ENCODE data around the gene ZNF586.
A peak's percentile ranks its signal among the peaks of the same experiment; 100 is the strongest.
"Not testable (repeated sequence)": the region's sequence is repeated elsewhere in the genome, so short reads cannot be mapped to it uniquely, and the experiment has no call there.

The ZNF586 gene

DNA sequence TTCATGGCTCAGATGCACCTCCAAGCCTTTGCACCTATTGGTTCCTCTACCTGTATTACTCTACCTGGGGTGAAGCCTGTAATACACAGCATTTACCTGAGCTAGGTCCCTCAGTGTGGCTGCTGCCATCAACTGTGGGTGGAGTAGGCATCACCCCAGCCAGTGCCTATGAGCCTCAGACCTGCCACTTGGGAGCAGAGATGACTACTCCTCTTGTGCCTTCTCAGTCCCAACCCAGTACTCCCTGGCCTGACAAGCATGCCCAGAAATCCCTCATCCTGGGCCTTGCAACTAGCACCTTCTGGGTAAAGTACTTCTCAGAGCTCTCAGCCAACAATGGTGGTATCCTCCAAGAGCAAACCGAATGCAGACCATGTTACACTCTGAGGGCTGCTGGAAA lies 27.1 kb downstream of the ZNF586 start:
- not testable (repeated sequence) for DNase-seq (ENCODE audit: low read depth)

DNA sequence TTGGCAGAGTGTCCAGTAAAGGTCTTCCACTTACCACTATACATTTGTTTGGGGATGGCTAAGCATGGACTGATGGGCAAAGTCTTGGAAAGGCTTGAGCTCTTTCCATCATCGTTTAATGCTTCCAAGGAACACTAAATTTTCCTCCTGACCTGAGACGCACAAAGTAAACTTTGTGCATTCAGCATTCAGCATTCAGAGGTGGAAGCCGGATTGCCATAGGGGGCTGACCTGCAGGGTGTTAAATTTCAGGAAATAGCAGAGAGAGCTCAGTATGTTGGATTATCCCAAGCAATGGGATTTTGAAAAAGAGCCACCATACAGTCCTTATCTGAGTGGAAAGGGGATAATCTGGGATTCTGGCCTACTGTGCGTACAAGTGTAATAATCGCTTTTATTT lies 31.2 kb downstream of the ZNF586 start:
- DNase-seq (ENCODE audit: low read depth) = no peak

DNA sequence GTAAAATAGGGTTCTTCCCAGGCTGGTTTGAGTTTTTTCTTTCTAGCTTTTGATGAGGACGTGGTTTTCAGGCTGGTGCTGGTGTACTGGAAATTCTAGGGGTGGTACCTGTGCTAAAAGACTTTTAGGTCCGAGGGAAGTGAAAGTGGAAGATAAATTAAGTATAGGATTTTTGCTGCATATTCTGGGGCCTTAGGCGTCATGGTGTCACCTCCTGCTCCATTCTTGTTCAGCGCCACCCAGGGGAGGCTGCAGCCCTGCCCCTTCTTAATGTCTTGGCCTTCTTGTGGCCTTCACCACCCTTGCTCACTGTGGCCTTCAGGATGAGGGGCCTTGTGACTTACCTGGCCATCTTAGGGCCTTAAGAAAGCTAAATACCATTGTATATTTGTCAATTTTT lies 32.8 kb downstream of the ZNF586 start:
- no peak for DNase-seq (ENCODE audit: low read depth)

DNA sequence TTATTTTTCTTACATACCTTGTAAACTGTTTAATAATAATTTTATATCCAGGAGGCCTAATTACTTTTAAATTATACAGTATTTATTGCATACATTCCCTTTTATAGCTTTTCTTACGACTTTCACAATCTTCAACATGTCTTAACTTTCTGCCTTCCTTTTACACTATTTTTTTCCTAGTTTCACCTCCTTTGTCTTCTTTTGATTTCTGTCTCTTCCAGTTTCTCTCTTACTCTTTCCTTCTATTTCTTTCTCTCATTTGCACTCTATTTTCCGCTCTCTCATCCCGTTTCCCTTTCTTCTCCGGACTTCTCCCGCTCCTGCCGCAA lies 33.8 kb downstream of the ZNF586 start:
- DNase-seq (ENCODE audit: low read depth) = no peak

DNA sequence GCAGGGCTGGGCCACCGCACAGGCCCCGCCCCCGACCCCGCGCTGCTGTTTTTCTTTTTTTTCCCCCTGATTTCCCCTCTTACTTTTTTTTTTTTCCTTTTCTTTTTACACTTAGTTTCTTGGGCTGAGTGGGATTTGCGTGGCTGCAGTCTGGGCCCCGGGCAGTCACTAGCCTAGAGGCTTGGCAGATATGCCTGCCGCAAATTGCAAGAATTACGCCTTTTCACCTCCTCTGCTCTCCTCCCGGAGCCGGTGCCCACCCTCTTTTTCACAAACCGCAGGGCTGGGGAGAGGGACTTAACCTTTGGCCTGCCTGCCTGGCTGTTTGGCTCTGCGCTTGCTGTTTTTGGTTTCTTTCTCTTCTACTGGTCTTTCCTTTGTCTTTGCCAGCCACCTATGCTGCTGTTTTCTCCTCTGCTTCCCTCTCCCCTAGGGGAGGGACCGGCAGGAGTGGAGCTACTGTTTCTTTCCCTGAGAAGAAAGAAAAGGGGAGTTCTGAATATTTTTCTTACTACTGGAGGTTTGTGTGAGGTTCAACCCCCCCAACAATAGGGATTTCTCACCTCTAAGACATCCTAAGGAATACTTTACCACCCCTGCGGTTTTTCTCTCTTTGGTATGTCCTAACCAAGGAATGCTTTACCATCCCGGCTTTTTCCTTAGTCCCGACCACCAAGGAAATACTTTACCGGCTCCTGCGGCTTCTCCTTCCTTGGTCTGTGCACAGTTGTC lies 34.3 kb downstream of the ZNF586 start:
- peak; percentile 66 for DNase-seq (ENCODE audit: low read depth)

DNA sequence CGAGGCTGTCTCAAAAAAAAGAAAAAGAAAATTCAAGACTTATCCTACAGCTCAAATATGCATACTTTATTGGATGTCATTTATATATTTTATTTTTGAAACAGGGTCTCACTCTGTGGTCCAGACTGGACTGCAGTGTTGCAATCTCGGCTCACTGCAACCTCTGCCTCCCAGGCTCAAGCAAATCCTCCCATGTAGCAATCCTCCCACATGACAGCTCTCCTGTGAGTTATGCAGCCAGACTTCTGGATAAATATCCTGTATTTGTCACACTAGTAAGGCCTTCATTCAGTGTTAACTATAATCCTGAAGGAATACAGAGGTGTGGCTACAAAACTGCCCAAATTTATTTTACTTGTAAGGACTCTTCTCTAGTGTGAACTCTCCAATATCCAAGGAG lies 38.1 kb downstream of the ZNF586 start:
- no peak for DNase-seq (ENCODE audit: low read depth)

DNA sequence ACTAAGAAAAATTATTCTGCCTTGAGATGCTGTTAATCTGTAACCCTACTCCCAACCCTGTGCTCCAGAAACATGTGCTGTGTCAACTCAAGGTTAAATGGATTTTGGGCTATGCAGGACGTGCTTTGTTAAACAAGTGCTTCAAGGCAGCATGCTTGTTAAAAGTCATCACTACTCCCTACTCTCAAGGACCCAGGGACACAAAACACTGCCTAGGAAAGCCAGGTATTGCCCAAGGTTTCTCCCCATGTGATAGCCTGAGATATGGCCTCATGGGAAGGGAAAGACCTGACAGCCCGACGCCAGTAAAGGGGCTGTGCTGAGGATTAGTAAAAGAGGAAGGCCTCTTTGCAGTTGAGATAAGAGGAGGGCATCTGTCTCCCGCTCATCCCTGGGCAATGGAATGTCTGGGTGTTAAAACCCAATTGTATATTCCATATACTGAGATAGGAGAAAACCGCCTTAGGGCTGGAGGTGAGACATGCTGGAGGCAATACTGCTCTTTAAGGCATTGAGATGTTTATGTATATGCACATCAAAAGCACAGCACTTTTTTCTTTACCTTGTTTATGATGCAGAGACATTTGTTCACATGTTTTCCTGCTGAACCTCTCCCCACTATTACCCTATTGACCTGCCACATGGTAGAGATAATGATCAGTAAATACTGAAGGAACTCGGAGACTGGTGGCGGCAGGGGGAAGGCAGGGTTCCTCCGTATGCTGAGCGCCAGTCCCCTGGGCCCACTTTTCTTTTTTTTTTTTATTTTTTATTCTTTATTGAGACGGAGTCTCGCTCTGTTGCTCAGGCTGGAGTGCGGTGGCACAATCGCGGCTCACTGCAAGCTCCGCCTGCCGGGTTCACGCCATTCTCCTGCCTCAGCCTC lies 41.2 kb downstream of the ZNF586 start:
- not testable (repeated sequence) for DNase-seq (ENCODE audit: low read depth)

DNA sequence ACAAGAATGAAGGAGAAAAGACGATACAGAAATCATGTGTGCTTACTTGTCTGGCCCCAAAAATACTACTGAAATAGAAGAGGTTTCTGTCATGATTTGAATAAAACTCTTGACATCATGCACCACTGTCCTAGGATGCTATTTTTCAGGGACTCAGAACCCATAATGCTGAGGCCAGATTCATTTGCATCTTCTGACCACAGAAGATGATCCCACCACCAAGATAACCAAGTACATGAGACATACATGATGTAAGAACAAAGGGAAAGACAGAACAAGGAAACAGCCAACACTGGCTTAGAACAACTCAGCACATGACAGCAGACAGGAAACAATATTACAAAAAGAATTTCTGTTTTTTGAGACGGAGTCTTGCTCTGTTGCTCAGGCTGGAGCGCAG lies 42.8 kb downstream of the ZNF586 start:
- DNase-seq (ENCODE audit: low read depth) = no peak

DNA sequence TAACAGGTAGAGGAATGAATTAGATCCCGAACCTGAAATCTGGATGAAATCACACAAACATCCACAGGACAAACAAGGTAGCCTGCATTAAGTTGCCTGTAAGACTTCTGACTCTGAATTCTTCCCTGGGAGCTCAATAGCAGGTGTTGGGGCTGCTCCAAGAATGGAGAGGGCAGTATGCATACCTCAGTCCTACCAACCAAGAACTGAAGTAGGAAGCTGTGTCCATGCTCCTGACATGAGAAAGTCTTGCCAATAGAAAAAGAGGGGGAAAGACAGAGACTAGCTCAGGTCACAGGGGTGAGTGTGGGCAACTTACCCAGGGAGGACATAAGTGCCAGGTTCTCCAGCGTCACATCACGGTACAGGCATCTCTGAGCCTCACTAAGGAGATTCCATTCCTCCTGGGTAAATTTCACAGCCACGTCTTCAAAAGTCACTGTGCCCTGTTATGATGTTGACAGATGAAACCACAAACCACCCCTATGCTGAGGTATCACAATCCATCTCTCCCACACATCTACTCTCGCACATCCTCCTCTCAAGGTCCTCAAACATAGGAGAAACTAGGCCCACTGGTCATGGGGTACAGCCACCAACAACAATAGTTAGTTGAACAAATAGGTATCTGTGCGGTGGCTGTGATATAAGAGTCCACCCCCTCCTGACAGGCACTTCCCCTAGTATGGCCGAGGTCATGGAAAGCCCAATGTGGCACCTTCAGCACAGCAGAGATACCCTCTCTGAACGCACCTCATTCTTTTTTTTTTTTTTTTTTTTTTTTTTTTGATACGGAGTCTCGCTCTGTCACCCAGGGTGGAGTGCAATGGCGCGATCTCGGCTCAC lies 43.7 kb downstream of the ZNF586 start:
- DNase-seq (ENCODE audit: low read depth) = not testable (repeated sequence)

DNA sequence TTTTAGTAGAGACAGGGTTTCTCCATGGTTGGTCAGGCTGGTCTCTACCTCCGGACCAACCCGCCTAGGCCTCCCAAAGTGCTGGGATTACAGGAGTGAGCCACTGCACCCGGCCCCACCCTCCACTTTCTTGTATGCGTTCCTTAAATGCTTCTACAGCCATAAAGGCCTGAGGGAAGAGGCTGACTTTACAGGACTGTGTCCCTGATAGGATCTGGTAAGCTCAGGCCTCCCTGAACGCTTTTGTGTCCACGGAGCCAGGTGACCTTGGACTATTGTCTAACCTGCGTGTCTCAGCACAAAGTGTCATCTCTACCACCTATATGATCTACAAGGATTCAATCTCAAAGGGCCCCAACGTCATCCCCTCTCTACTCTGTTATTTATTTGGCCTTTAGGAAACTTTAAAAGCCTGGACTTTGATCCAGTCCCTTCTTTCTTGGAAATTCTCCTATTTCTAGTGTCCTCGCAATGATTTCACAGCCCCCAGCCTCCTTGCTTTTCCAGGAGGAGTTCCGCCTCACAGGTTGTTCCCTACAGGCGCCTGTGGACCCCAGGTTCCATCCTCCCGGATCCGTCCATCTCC lies 44.5 kb downstream of the ZNF586 start:
- DNase-seq (ENCODE audit: low read depth) = no peak

DNA sequence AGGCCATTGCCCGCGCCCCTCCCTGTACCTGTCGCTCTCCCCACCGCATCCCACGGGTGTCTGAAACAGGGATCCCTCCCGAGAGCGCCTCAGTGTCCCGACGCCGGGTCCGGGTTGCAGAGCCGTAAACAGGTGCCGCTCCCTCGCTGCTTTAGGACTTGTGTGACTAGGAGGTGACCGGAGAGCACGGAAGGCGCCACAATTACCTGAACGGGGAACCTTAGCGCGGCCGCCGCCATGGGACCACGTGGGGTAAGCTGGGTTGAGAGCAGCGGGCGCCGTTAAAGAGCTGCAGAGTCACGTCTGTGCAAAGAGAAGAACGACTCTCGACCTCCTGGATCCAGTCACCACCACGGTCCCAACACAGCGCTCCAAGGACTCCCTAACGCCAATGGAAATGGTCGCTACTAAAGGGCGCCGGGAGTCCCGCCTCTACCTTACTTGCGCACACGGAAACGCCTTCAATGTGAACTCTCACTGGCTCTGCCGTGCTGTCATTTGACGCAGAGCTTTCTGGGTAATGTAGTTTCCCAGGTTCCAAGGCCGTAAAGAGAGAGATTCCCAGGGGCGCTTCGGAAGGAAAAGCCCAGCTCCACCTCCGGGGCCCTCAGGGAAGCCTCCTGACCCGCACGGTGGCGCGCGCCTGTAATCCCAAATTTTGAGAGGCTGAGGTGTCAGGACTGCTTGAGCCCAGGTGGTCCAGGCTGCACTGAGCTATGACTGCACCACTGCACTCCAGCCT lies 45.2 kb downstream of the ZNF586 start, which contains the start of gene ZNF552:
Gene ZNF552 (minus strand): TSS at position 409 of the 742 bp plus-strand sequence. CDS start 170 bp downstream, at position 239.
- DNase-seq (ENCODE audit: low read depth) = peak; percentile 65

DNA sequence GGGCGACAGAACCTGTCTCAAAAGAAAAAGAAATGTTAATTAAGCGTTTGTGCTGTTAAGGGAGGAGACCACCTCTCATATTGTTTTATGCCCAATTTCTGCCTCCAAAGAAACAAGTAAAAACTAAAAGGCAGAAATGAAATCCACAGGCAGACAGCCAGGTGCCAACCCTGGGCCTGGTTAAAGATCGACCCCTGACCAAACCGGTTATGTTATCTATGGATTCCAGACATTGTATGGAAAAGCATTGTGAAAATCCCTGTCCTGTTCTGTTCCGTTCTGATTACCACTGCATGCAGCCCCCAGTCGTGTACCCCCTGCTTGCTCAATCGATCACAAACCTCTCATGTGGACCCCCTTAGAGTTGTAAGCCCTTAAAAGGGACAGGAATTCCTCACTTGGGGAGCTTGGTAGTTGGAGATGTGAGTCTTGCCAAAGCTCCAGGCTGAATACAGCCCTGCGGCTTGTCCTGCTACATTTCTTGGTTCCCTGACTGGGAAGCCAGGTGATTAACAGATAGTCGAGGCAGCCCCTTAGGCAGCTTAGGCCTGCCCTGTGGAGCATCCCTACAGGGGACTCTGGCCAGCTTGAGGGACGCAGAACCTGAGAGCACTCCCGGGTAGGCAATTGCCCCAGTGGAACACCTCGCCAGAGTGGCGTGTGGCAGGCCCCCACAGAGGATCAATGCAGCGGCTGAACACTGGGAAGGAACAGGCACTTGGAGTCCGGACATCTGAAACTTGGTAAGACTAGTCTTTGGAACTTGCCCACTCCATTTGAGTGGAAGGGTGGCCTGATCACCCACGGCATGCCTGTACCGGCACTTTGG lies 46.0 kb downstream of the ZNF586 start:
- no peak for DNase-seq (ENCODE audit: low read depth)

DNA sequence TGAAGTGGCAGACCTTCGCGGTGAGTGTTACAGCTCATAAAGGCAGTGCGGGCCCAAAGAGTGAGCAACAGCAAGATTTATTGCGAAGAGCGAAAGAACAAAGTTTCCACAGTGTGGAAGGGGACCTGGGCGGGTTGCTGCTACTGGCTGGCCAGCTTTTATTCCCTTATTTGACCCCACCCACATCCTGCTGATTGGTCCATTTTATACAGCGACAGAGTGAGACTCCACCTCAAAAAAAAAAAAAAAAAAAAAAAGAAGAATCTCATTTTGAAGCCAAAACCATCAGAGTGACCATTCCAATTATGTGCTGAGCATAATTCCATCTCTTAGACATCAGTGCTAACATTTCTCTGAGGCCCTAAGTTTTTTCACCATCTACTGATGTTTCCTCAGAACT lies 47.2 kb downstream of the ZNF586 start:
- no peak for DNase-seq (ENCODE audit: low read depth)

DNA sequence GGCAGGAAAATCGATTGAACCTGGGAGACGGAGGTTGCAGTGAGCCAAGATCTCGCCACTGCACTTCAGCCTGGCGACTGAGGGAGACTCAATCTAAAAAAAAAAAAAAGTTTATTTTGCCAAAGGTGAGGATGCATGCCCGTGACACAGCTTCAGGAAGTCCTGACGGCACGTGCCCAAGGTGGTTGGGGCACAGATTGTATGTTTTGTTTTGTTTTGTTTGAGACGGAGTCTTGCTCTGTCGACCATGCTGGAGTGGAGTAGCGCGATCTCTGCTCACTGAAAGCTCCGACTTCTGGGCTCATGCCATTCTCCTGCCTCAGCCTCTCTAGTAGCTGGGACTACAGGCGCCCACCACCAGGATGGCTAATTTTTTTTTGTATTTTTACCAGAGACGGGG lies 48.5 kb downstream of the ZNF586 start:
- no peak for DNase-seq (ENCODE audit: low read depth)

DNA sequence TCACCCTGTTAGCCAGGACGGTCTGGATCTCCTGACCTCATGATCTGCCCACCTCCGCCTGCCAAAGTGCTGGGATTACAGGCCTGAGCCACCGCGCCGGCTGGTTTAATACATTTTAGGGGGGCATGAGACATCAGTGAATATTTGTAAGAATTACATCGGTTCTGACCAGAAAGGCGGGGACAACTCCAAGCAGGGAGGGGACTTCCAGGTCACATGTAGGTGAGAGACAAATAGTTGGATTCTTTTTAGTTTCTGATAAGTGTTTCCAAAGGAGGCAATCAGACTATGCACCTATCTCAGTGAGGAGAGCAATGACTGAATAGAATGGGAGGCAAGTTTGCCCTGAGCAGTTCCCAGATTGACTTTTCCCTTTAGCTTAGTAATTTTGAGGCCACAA lies 48.9 kb downstream of the ZNF586 start:
- no peak for DNase-seq (ENCODE audit: low read depth)

DNA sequence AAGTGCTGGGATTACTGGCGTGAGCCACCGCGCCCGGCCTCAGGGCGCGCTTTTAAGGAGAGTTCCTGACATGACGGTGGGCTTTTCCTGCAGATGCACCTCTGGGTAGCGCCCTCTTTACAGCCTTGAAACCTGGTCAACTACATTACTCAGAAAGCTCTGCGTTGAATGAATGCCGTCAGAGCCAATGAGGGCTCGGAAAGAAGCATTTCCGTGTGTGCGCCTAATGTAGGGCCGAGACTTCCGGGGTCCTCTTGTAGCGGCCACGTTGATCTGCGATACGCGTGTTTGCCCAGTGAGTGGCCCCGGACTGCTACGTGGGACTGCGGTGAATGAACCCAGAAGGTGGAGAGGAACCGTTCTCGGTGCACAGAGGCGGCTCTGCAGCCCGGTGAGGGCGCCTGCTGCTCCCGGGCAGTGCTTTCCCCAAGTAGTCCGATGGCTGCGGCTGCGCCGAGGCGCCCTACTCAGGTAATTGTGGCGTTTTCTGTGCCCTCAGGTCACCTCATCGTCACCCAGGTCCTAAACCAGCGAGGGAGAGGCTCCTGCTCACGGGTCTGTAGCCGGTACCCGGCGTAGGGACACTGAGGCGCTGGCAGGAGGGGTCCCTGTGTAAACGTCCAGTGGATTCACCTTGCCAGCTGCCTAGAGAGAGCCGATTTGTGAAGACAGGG lies 50.1 kb downstream of the ZNF586 start:
- peak; percentile 85 for DNase-seq (ENCODE audit: low read depth)

DNA sequence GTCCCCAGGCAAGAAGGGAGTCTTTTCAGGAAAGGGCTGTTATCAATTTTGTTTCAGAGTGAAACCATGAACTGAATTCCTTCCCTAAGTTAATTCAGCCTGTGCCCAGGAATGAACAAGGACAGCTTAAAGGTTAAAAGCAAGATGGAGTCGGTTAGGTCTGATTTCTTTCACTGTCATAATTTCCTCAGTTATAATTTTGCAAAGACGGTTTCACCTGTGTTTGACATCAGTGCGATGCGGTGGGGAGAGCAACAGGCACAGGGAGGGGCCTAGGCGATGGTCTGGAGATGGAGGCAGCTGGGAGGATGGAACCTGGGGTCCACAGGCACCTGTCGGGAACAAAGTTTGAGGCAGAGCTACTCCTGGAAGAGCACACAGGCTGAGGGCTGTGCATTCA lies 51.1 kb downstream of the ZNF586 start:
- DNase-seq (ENCODE audit: low read depth) = no peak

DNA sequence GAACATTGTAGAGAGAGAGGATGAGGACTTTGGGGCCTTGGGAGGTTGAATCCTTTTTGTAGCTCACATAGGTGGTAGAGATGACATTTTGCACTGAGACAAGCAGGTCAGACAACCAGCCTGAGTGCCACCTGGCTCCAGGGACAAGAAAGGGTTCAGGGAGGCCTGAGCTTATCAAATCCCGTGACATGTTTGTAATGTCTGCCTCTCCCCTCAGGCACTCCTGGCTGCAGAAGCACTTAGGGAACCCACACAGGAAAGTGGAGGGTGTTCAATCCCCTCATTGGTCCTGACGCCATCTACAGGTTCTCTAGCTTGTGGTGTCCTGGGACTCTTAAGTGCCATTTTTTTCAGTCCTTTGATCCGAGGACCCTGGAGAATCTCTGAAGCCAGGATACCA lies 51.6 kb downstream of the ZNF586 start:
- not testable (repeated sequence) for DNase-seq (ENCODE audit: low read depth)

DNA sequence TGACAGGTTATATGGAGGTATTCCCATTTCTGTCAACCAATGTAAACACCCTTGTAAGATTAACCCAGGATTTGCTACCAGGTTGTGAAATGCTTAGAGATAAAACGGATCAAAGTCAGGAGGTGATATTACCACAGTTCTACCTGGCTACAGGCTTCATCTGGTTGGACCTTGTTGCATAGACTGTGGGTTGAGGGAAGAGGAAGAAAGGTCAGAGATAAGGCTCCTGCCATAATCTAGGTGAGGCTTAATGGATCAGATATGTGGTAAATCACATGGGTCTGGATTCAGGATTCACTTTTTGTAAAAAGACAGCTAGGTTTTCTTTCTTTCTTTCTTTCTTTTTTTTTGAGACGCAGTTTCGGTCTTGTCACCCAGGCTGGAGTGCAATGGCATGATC lies 52.0 kb downstream of the ZNF586 start:
- DNase-seq (ENCODE audit: low read depth) = not testable (repeated sequence)

DNA sequence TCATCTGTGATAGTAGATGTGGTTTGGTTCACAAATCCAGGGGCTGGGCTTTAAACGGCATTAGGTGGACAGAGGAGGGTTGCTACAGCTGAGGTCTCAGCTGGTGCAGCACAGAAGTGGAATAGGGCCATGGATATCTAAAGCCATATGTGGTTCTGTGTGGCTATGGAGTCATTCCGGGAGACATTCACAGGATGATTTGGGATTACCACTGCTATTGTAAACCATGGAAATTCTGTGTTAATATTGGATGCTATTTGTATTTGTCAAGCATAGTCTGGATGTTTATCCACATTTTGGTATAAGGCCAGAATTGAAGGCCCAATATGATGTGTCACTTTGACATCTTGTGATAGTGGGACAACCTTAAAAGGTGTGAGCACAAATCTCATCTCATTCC lies 53.7 kb downstream of the ZNF586 start:
- not testable (repeated sequence) for DNase-seq (ENCODE audit: low read depth)

All from GM04503 (cell line).